Astrocyte of the spinal cord (primary cell): ENCODE data around the gene FARP1.

Experiments used
- DNase-seq: peaks from one replicate; pipeline ENCODE4 v3.0.0; 2011; ENCODE audit warnings: low read depth, low spot score
- H3K4me3 ChIP-seq: 2 replicates; pipeline ENCODE4 v1.5.1; 2011; ENCODE audit warnings: low read depth, mild to moderate bottlenecking, low read length, moderate library complexity
- in situ Hi-C: cut with HindIII; loops from 2 replicates; pipeline ENCODE4 v1.10.0; 2017; ENCODE audit warnings: low sequenced_read_pairs
- TF ChIP-seq, protein P1 (sequence below): IDR thresholded peaks from 2 replicates; pipeline ENCODE4 v1.5.1; 2012; ENCODE audit warnings: low read depth, mild to moderate bottlenecking, low read length, inconsistent platforms

Gene FARP1

GRCh38 chr13:98236197-98236596, 93.3 kb downstream of the FARP1 start:
- DNase-seq, result no peak
- TF ChIP-seq, protein P1, sequence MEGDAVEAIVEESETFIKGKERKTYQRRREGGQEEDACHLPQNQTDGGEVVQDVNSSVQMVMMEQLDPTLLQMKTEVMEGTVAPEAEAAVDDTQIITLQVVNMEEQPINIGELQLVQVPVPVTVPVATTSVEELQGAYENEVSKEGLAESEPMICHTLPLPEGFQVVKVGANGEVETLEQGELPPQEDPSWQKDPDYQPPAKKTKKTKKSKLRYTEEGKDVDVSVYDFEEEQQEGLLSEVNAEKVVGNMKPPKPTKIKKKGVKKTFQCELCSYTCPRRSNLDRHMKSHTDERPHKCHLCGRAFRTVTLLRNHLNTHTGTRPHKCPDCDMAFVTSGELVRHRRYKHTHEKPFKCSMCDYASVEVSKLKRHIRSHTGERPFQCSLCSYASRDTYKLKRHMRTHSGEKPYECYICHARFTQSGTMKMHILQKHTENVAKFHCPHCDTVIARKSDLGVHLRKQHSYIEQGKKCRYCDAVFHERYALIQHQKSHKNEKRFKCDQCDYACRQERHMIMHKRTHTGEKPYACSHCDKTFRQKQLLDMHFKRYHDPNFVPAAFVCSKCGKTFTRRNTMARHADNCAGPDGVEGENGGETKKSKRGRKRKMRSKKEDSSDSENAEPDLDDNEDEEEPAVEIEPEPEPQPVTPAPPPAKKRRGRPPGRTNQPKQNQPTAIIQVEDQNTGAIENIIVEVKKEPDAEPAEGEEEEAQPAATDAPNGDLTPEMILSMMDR, result no peak
- in situ Hi-C loops, result no loop called here
- no peak overlapping the region for H3K4me3 ChIP-seq

GRCh38 chr13:98237331-98237730, 94.4 kb downstream of the FARP1 start:
- in situ Hi-C loops, result no loop called here
- no peak for DNase-seq
- TF ChIP-seq, protein P1, result no peak
- no peak overlapping the region for H3K4me3 ChIP-seq

- in situ Hi-C loops, result no loop called here
- no peak for DNase-seq
- TF ChIP-seq, protein P1, result no peak
- H3K4me3 ChIP-seq, result no peak overlapping the region
Measured at GRCh38 chr13:98239162-98240076, 96.5 kb downstream of the FARP1 start.

DNA sequence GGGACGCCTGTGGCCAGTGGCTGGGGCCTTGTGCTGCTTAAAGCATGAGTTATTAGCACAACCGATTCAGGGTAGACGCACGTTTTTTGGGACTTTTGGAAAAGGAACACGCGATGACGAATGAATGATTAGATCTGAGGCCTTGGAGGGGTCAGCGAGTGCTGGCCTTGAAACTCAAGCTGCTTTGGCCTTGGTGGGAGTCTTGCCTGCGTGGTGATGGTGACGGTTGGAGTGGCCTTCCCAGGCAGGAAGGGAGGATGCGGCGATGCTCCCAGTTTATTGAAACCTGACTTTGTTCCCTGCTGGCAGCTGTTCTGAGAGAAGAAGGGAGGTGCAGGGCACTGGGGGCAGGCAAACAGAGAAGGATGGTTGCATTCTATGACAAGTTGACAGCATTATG, 97.2 kb downstream of the FARP1 start:
- TF ChIP-seq, protein P1, result no peak
- no peak overlapping the region for H3K4me3 ChIP-seq
- DNase-seq, result no peak
- in situ Hi-C loops, result no loop called here

GRCh38 chr13:98240974-98241373, 98.1 kb downstream of the FARP1 start:
- no peak for DNase-seq
- H3K4me3 ChIP-seq, result no peak overlapping the region
- in situ Hi-C loops, result no loop called here
- TF ChIP-seq, protein P1, result no peak

DNA sequence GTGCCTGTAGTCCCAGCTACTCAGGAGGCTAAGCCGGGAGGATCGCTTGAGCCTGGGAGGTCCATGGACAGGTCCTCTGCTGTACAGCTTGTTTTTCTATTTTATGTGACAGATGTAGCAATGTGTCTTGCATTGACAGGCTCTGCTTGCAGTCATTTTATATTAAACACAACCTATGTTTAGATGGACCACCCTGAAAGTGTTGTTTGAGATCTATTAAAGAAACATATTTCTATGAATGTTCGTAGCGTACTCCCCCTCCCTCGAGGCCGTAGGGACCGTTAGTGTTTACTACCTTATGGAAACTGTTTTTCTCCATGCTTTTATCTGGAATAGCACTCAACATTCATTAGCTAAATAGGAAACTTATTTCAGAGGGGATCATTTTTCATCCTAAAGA, 99.1 kb downstream of the FARP1 start:
- H3K4me3 ChIP-seq, result no peak overlapping the region
- in situ Hi-C loops, result no loop called here
- TF ChIP-seq, protein P1, result no peak
- DNase-seq, result no peak
